ENCODE measurements around the gene PIGA. TPM values are rescaled to one million over a fixed set of nuclear protein-coding genes. Genes with fewer than 3 reads are reported as not detected.
"Not testable (repeated sequence)": the region's sequence is repeated elsewhere in the genome, so short reads cannot be mapped to it uniquely, and the experiment has no call there.

The PIGA gene
- total RNA-seq, 1 donor from 2014 or later: 6.8 TPM

DNA sequence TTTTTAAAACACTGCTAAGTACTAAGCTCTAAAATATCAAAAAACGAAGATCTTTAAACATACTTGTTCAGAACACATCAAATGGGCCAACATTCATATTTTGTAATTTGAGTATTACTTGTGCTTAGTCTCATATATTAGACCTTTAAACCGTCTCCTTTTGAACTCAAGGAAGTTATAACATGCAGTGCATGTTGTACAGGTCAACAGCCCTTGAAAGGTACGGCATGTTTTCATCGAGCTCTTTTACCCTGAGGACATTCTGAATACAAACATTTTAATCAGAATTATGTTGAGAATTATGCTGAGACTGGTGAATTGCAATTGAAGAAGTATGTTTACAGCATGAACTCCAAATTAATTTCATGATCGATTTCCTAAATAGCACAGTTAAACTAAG, 12.9 kb downstream of the PIGA start:
- no peaks in the 10 kb centered on the region for H3K27me3 ChIP-seq (ENCODE audit: control insufficient read depth in 3 of 3, insufficient read depth in 3 of 3, low read length in 3 of 3)
- no peaks in the 10 kb centered on the region for H3K9me3 ChIP-seq (ENCODE audit: control insufficient read depth in 3 of 3, low read length in 3 of 3)
- H3K27ac ChIP-seq (ENCODE audit: low read depth, low read length): no peak overlapping the region
- H3K9ac ChIP-seq (ENCODE audit: low read depth in 1 of 3, low read length in 3 of 3): no peak overlapping the region
- H3K4me3 ChIP-seq (ENCODE audit: low read length in 3 of 3): no peak overlapping the region
- H3K36me3 ChIP-seq (ENCODE audit: control insufficient read depth in 3 of 3, insufficient read depth in 3 of 3, low read length in 3 of 3): peaks cover 0 to 8% (median 7%) of the 10 kb centered on the region in 3 donors
- H3K4me1 ChIP-seq (ENCODE audit: control insufficient read depth in 3 of 3, insufficient read depth in 3 of 3, low read length in 3 of 3): no peaks in the 10 kb centered on the region

- no peak overlapping the region for H3K9ac ChIP-seq (ENCODE audit: low read depth in 1 of 3, low read length in 3 of 3)
- peaks cover 0 to 8% (median 7%) of the 10 kb centered on the region in 3 donors for H3K36me3 ChIP-seq (ENCODE audit: control insufficient read depth in 3 of 3, insufficient read depth in 3 of 3, low read length in 3 of 3)
- no peak overlapping the region for H3K27ac ChIP-seq (ENCODE audit: low read depth, low read length)
- no peaks in the 10 kb centered on the region for H3K9me3 ChIP-seq (ENCODE audit: control insufficient read depth in 3 of 3, low read length in 3 of 3)
- H3K27me3 ChIP-seq (ENCODE audit: control insufficient read depth in 3 of 3, insufficient read depth in 3 of 3, low read length in 3 of 3): no peaks in the 10 kb centered on the region
- no peaks in the 10 kb centered on the region for H3K4me1 ChIP-seq (ENCODE audit: control insufficient read depth in 3 of 3, insufficient read depth in 3 of 3, low read length in 3 of 3)
- no peak overlapping the region for H3K4me3 ChIP-seq (ENCODE audit: low read length in 3 of 3)
Measured at GRCh38 chrX:15322072-15322471, 13.3 kb downstream of the PIGA start.

GRCh38 chrX:15321447-15321846, 13.9 kb downstream of the PIGA start:
- Histone ChIP-seq H3K9ac (ENCODE audit: low read depth in 1 of 3, low read length in 3 of 3) (no peak overlapping the region), H3K4me1 (ENCODE audit: control insufficient read depth in 3 of 3, insufficient read depth in 3 of 3, low read length in 3 of 3) (no peaks in the 10 kb centered on the region), H3K4me3 (ENCODE audit: low read length in 3 of 3) (no peak overlapping the region), H3K36me3 (ENCODE audit: control insufficient read depth in 3 of 3, insufficient read depth in 3 of 3, low read length in 3 of 3) (peaks cover 0 to 8% (median 7%) of the 10 kb centered on the region in 3 donors), H3K9me3 (ENCODE audit: control insufficient read depth in 3 of 3, low read length in 3 of 3) (no peaks in the 10 kb centered on the region), H3K27ac (ENCODE audit: low read depth, low read length) (no peak overlapping the region), H3K27me3 (ENCODE audit: control insufficient read depth in 3 of 3, insufficient read depth in 3 of 3, low read length in 3 of 3) (no peaks in the 10 kb centered on the region)

- no peak overlapping the region for H3K9ac ChIP-seq (ENCODE audit: low read depth in 1 of 3, low read length in 3 of 3)
- H3K4me3 ChIP-seq (ENCODE audit: low read length in 3 of 3): no peak overlapping the region
- H3K27ac ChIP-seq (ENCODE audit: low read depth, low read length): no peak overlapping the region
- peaks cover 0 to 8% (median 7%) of the 10 kb centered on the region in 3 donors for H3K36me3 ChIP-seq (ENCODE audit: control insufficient read depth in 3 of 3, insufficient read depth in 3 of 3, low read length in 3 of 3)
- no peaks in the 10 kb centered on the region for H3K4me1 ChIP-seq (ENCODE audit: control insufficient read depth in 3 of 3, insufficient read depth in 3 of 3, low read length in 3 of 3)
- no peaks in the 10 kb centered on the region for H3K27me3 ChIP-seq (ENCODE audit: control insufficient read depth in 3 of 3, insufficient read depth in 3 of 3, low read length in 3 of 3)
- no peaks in the 10 kb centered on the region for H3K9me3 ChIP-seq (ENCODE audit: control insufficient read depth in 3 of 3, low read length in 3 of 3)
Measured at GRCh38 chrX:15320297-15320696, 15.0 kb downstream of the PIGA start.

DNA sequence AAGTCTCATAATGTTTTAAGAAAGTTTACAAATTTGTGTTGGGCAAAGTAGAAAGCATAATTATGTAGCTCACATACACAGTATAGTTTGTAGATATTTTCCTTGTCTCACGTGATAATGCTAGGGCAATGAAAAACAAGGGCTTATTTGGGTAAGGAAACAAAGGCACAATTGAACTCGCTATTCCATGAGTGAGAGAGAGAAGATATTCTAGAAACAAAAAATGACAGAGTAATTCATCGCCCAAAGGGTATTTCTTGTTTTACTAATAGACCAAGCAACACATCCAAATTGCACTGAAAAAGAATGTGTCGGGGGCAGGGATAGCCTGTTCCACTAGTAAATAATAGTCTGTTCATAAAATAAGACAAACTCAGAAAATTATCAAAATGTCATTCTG, 16.2 kb downstream of the PIGA start:
- no peaks in the 10 kb centered on the region for H3K9me3 ChIP-seq (ENCODE audit: control insufficient read depth in 3 of 3, low read length in 3 of 3)
- no peaks in the 10 kb centered on the region for H3K27me3 ChIP-seq (ENCODE audit: control insufficient read depth in 3 of 3, insufficient read depth in 3 of 3, low read length in 3 of 3)
- H3K27ac ChIP-seq (ENCODE audit: low read depth, low read length): no peak overlapping the region
- no peak overlapping the region for H3K4me3 ChIP-seq (ENCODE audit: low read length in 3 of 3)
- peaks cover 0 to 8% (median 4%) of the 10 kb centered on the region in 3 donors for H3K36me3 ChIP-seq (ENCODE audit: control insufficient read depth in 3 of 3, insufficient read depth in 3 of 3, low read length in 3 of 3)
- H3K4me1 ChIP-seq (ENCODE audit: control insufficient read depth in 3 of 3, insufficient read depth in 3 of 3, low read length in 3 of 3): no peaks in the 10 kb centered on the region
- no peak overlapping the region for H3K9ac ChIP-seq (ENCODE audit: low read depth in 1 of 3, low read length in 3 of 3)

GRCh38 chrX:15315509-15315908, 19.8 kb downstream of the PIGA start, which contains the start of gene ASB11:
Gene ASB11, minus strand, starts transcription at chrX:15315640. Its CDS starts 35 bp downstream, at chrX:15315605.
- no peaks in the 10 kb centered on the region for H3K4me1 ChIP-seq (ENCODE audit: control insufficient read depth in 3 of 3, insufficient read depth in 3 of 3, low read length in 3 of 3)
- H3K4me3 ChIP-seq (ENCODE audit: low read length in 3 of 3): peak within 1 kb of the TSS; percentile 27 to 73 (median 54)
- peak within 1 kb of the TSS; percentile 55 to 78 (median 71) for H3K9ac ChIP-seq (ENCODE audit: low read depth in 1 of 3, low read length in 3 of 3)
- peaks cover 0 to under 1% (median 0%) of the 10 kb centered on the region in 3 donors for H3K36me3 ChIP-seq (ENCODE audit: control insufficient read depth in 3 of 3, insufficient read depth in 3 of 3, low read length in 3 of 3)
- no peaks in the 10 kb centered on the region for H3K27me3 ChIP-seq (ENCODE audit: control insufficient read depth in 3 of 3, insufficient read depth in 3 of 3, low read length in 3 of 3)
- no peaks in the 10 kb centered on the region for H3K9me3 ChIP-seq (ENCODE audit: control insufficient read depth in 3 of 3, low read length in 3 of 3)
- H3K27ac ChIP-seq (ENCODE audit: low read depth, low read length): peak within 1 kb of the TSS; percentile 71

- Histone ChIP-seq H3K27me3 (ENCODE audit: control insufficient read depth in 3 of 3, insufficient read depth in 3 of 3, low read length in 3 of 3) (no peaks in the 10 kb centered on the region), H3K36me3 (ENCODE audit: control insufficient read depth in 3 of 3, insufficient read depth in 3 of 3, low read length in 3 of 3) (no peaks in the 10 kb centered on the region), H3K9ac (ENCODE audit: low read depth in 1 of 3, low read length in 3 of 3) (peak overlapping the region; percentile 64 to 78 (median 74)), H3K27ac (ENCODE audit: low read depth, low read length) (peak overlapping the region; percentile 71), H3K4me3 (ENCODE audit: low read length in 3 of 3) (peak overlapping the region; percentile 27 to 73 (median 47)), H3K9me3 (ENCODE audit: control insufficient read depth in 3 of 3, low read length in 3 of 3) (no peaks in the 10 kb centered on the region), H3K4me1 (ENCODE audit: control insufficient read depth in 3 of 3, insufficient read depth in 3 of 3, low read length in 3 of 3) (peaks cover 0 to 3% (median 0%) of the 10 kb centered on the region in 3 donors)
Measured at GRCh38 chrX:15314472-15314871, 20.9 kb downstream of the PIGA start.

DNA sequence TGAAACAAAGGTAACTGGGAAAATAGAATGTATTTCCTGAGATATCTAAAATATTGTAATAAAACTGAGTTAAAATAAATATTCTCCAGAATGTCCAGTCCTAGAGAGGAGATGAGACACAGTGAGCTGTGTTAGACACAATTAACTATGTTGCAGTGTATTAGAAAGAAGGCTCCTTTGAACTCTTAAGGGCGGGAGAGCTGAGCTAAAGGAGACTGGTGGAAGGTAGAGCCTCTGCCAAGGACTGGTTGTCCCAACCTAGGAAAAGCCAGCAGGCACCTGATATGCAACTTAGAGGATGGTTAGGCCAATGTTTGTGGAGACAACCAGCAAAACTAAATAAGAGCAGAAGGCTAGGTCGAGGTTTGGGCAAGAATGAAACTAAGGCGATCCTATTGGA, 24.2 kb downstream of the PIGA start:
- H3K9ac ChIP-seq (ENCODE audit: low read depth in 1 of 3, low read length in 3 of 3): peak overlapping the region; percentile 57 to 74 (median 60)
- H3K27ac ChIP-seq (ENCODE audit: low read depth, low read length): peak overlapping the region; percentile 71
- H3K9me3 ChIP-seq (ENCODE audit: control insufficient read depth in 3 of 3, low read length in 3 of 3): no peaks in the 10 kb centered on the region
- H3K4me3 ChIP-seq (ENCODE audit: low read length in 3 of 3): peak overlapping the region; percentile 42 to 51 (median 47)
- no peaks in the 10 kb centered on the region for H3K27me3 ChIP-seq (ENCODE audit: control insufficient read depth in 3 of 3, insufficient read depth in 3 of 3, low read length in 3 of 3)
- peaks cover 0 to 11% (median 5%) of the 10 kb centered on the region in 3 donors for H3K4me1 ChIP-seq (ENCODE audit: control insufficient read depth in 3 of 3, insufficient read depth in 3 of 3, low read length in 3 of 3)
- H3K36me3 ChIP-seq (ENCODE audit: control insufficient read depth in 3 of 3, insufficient read depth in 3 of 3, low read length in 3 of 3): no peaks in the 10 kb centered on the region

DNA sequence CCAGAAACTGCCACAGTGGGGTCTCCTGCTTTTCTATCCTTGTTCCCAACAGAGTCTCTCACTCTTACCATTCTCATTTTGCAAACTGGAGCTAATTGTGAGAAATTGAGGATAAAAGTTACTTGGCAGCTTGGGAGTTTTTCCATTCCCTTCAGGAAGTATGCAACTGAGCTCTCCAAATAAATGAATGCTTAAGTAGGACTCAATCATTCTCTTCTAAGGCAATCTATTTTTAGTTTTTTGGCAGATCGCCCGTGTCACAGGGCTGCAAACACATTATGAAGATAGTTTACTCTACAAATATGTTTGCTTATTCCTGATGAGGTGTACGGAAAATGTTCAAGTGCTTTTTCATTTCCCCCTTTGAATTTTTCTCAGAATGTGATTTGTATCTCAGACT, 25.2 kb downstream of the PIGA start:
- Histone ChIP-seq H3K27me3 (ENCODE audit: control insufficient read depth in 3 of 3, insufficient read depth in 3 of 3, low read length in 3 of 3) (no peaks in the 10 kb centered on the region), H3K4me3 (ENCODE audit: low read length in 3 of 3) (peak overlapping the region in 1 of 3 donors; percentile 35), H3K27ac (ENCODE audit: low read depth, low read length) (peak overlapping the region; percentile 71), H3K9me3 (ENCODE audit: control insufficient read depth in 3 of 3, low read length in 3 of 3) (no peaks in the 10 kb centered on the region), H3K4me1 (ENCODE audit: control insufficient read depth in 3 of 3, insufficient read depth in 3 of 3, low read length in 3 of 3) (peaks cover 2 to 11% (median 5%) of the 10 kb centered on the region in 3 donors), H3K36me3 (ENCODE audit: control insufficient read depth in 3 of 3, insufficient read depth in 3 of 3, low read length in 3 of 3) (no peaks in the 10 kb centered on the region), H3K9ac (ENCODE audit: low read depth in 1 of 3, low read length in 3 of 3) (peak overlapping the region in 1 of 3 donors; percentile 35)

- H3K4me3 ChIP-seq (ENCODE audit: low read length in 3 of 3); H3K9me3 ChIP-seq (ENCODE audit: control insufficient read depth in 3 of 3, low read length in 3 of 3); H3K27me3 ChIP-seq (ENCODE audit: control insufficient read depth in 3 of 3, insufficient read depth in 3 of 3, low read length in 3 of 3); H3K9ac ChIP-seq (ENCODE audit: low read depth in 1 of 3, low read length in 3 of 3); H3K36me3 ChIP-seq (ENCODE audit: control insufficient read depth in 3 of 3, insufficient read depth in 3 of 3, low read length in 3 of 3); H3K27ac ChIP-seq (ENCODE audit: low read depth, low read length): not testable (repeated sequence)
- H3K4me1 ChIP-seq (ENCODE audit: control insufficient read depth in 3 of 3, insufficient read depth in 3 of 3, low read length in 3 of 3): peaks cover 11 to 22% (median 21%) of the 10 kb centered on the region in 3 donors
Measured at GRCh38 chrX:15305899-15306298, 29.4 kb downstream of the PIGA start.
